Epithelial cell of proximal tubule (primary cell): ENCODE data around the gene FARS2. TPM values are rescaled to one million over a fixed set of nuclear protein-coding genes. Genes with fewer than 3 reads are reported as not detected.

Experiments
- DNase-seq: peaks from one replicate; pipeline ENCODE4 v3.0.0-alpha.2; 2011; ENCODE audit warnings: low read depth
- H3K4me3 ChIP-seq: 2 replicates; pipeline ENCODE4 v1.5.1; 2011; ENCODE audit warnings: low read depth, mild to moderate bottlenecking, low read length
- total RNA-seq: library from RNA; depleted of rRNA; stranded (reverse); fragments of >200 nt; gene quantifications from 2 replicates; pipeline ENCODE4 v1.2.3, GENCODE V29; 2015
- TF ChIP-seq, protein P1 (sequence below): conservative IDR thresholded peaks from 2 replicates; pipeline ENCODE4 v1.5.1; 2012; ENCODE audit warnings: low read depth, mild to moderate bottlenecking, low read length

Gene FARS2
- total RNA-seq, 1 donor from 2014 or later, result 7.7 TPM

DNA sequence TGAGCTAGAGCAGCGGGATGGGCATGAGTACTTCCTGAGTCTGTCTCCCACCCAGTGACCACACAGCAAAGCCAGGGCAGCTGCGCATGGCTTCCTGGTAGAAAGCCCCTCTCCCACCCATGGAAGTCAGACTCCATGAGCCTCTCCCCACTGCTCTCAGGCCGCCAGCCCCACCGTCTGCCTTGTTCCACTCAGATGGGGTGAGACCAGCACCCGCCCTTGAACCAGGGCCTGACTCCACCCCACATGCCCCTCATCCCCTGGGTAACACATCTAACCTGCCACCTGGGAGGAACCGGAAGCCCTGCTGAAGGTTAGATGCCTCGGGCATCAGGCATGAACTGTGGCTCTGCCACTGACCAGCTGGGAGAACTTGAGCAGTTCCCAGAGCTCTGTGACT lies 517.6 kb downstream of the FARS2 start:
- TF ChIP-seq, protein P1, sequence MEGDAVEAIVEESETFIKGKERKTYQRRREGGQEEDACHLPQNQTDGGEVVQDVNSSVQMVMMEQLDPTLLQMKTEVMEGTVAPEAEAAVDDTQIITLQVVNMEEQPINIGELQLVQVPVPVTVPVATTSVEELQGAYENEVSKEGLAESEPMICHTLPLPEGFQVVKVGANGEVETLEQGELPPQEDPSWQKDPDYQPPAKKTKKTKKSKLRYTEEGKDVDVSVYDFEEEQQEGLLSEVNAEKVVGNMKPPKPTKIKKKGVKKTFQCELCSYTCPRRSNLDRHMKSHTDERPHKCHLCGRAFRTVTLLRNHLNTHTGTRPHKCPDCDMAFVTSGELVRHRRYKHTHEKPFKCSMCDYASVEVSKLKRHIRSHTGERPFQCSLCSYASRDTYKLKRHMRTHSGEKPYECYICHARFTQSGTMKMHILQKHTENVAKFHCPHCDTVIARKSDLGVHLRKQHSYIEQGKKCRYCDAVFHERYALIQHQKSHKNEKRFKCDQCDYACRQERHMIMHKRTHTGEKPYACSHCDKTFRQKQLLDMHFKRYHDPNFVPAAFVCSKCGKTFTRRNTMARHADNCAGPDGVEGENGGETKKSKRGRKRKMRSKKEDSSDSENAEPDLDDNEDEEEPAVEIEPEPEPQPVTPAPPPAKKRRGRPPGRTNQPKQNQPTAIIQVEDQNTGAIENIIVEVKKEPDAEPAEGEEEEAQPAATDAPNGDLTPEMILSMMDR, result no peak

GRCh38 chr6:5781019-5781418 lies 519.7 kb downstream of the FARS2 start:
- H3K4me3 ChIP-seq, result no peak overlapping the region
- TF ChIP-seq, protein P1, result no peak
- DNase-seq, result no peak

More for the DNA sequence above, 517.6 kb downstream of the FARS2 start:
- no peak for DNase-seq
- H3K4me3 ChIP-seq, result no peak overlapping the region

- TF ChIP-seq, protein P1, result no peak
These were observed 520.7 kb downstream of the FARS2 start for GRCh38 chr6:5781966-5782556.

GRCh38 chr6:5782783-5783547 lies 521.7 kb downstream of the FARS2 start:
- TF ChIP-seq, protein P1, result no peak
- no peak overlapping the region for H3K4me3 ChIP-seq
- no peak for DNase-seq

More at GRCh38 chr6:5781966-5782556, 520.7 kb downstream of the FARS2 start:
- no peak overlapping the region for H3K4me3 ChIP-seq
- no peak for DNase-seq

DNA sequence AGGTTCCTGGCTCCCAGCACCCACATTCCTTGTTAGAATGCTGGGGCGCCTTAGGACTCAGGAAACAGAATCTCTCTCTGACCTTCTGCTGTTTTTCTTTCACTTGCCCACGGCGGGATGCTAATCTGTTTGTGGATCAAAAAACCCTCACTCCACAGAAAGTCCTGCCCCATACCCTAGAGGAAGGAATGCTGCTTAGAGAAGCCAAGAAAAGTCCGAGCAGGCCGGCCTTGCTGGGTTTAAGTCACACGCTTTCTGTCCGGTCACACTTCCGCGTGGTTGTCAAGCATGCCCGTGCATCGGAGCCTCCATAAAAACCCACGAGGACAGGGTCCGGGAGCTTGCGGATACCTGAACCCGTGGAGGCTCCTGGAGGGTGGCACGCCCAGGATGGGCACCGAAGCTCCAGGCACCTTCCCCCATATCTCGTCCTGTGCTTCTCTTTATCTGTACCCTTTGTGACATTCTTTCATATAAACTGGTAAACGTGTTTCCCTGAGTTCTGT lies 522.3 kb downstream of the FARS2 start:
- TF ChIP-seq, protein P1, result no peak

DNA sequence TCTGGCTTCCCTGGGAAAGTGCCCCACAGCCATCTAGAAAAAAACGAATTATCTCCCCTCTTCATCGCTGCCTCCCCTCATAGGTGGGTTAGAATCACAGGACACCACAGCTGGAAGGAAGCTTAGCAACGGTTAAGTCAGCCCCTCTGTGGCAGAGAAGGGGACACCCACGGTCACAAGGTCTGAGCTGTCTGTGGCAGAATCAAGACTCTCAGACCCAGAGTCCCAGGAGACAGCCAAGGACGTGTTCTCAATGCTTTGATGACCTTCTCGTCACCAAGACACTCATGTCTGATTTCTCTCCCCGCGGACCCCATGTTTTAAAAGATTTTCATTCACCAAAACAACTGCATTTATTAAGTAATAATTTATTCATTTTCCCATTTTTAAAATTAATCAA lies 523.9 kb downstream of the FARS2 start:
- no peak for DNase-seq
- TF ChIP-seq, protein P1, result no peak
- H3K4me3 ChIP-seq, result no peak overlapping the region

More for the DNA sequence above, 522.3 kb downstream of the FARS2 start:
- H3K4me3 ChIP-seq, result no peak overlapping the region
- no peak for DNase-seq
